HG03439 (cell line): ENCODE data around the gene SRGAP3.

Source experiments
- ATAC-seq: cut with Tn5 transposase; IDR thresholded peaks from one replicate; pipeline ENCODE4 v1.9.1; 2021; ENCODE audit warnings: mild to moderate bottlenecking, moderate library complexity; ENCODE audit not compliant: unreplicated experiment

Gene SRGAP3

DNA sequence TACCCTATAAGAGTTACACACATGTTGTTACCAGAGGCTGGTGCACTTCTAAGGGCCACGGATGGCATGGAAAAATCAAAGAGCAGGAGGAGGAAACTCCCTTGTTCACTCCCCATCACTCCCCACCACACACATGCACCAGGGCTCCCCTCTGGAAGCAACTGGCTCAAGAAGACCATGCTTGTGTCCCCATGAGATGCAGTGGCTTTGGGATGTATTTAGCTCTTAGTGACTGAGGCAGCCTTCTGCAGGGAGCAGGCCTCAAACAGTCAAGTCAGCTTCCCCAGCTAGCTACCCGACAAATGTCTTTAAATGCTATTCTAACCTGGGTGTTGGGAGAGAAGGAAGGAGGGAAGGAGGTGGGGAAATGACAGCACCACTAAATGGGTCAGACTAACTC, 253.2 kb downstream of the SRGAP3 start:
- ATAC-seq = no peak

DNA sequence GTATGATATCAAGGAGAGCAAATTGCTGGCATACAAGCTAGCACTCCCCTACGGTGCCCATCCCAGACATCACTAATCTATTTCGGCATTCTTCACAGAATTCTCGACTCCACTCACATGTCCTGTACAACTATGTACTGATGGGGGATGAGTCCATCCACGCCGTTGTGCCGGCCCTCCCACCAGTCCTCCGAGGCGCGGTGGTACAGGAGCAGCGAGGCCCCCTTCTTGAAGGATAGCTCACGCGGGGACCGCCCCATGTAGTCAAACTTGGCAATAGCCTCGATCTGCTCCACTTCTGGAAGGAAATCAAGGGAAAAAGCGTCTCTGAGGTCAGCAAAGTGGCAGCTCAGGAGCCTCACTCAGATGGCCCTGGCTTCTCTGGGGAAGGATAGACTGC, 255.2 kb downstream of the SRGAP3 start:
- no peak for ATAC-seq

DNA sequence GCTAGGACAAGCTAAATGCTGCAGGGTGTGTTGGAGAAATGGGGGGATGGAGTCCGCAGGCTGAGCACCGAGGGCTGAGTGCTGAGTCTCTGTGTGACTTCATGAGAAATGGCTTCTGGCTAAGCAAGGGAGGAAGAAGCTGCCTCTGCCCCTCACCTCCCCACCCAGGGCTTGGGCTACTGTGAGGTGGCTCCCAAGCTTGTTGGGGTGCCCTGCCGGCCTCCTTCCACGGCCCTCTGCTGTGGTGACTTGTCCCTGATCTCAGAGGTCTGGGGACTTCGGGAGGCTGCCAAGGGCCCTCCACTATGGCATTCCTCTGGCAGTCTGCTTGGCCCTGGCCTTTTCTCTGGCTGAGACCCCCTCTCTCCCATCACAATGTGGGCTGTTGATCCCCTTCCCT, 256.1 kb downstream of the SRGAP3 start:
- no peak for ATAC-seq

DNA sequence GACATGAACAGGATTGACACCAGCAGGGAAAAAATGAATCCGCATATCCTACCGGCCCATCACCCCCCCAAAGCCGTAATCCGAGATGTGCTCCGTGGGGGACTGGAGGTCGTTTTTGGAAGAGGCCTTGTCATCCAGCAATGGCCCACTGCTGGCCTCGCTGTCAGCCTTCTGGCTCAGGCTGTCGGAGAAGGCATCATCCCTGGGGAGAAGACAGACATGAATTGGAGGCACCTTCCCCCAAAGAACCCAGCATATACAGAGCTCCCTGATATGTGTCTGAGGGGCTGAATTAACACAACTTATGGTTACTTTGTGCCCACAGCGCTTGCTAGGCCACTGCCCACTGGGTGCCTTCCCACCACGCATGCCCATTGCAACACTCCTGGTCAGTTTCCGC, 256.6 kb downstream of the SRGAP3 start:
- ATAC-seq = no peak

DNA sequence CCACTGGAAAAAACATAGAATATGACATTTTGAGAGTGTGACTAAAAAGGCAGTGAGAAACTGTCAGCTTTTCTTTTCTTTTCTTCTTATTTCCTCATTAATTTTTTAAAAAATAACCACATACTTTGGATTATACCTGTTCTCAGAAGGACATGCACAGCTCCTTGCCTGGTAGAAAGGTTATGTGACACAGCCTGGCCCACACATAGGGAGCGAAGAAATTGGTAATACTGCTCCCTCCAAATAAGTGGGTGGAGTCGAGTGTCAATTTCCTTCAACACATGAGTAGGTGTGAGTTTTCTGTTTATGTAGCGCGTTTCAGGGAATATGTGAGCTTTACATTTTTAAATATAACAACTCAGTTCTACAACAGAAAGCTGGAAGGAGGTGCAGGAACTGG, 257.2 kb downstream of the SRGAP3 start:
- ATAC-seq = no peak

DNA sequence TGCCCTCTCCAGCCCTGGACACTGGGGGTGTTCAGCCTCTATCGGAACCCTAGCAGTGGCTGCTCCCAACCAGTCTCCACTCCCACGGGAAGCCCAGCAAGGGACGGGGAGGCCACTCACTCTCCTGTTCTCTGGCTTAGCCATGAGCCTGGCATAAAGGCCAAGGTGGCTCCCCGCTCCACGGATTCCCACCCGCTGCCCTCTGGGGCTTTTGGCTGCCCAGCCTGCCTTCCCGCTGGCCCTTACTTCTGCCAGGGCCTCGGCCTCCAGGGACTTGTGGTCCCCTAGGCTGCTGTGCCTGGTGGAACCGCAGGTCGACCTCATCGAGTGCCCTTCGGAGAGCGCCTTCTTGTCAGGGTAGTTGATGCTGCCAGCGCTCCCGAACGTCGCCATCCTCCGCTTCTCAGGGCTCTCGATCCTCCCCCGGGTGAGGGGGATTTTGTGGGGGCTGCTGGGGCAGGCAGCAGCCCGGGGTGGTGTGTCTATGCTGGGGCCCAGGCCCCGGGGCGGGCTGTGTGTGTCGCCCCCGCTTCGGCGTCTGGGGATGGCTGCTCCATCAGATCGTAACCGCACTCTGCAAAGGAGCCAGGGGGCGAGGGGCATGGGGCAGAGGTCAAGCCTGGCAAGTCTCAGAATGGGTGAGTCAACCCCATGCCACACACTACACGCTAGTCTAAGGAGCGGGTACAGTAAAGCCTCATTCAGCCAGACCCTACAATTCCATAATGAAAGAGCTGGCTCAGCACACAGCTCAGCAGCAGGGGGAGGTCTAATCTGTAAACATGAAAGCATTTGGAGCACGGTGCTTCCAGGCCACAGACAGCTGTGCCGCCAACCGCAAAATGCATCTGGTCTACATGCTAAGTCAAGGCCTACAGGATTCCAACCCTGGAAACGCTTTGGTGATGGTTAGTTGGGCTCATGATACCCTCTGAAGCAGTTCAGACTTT, 258.9 kb downstream of the SRGAP3 start:
- ATAC-seq = no peak

DNA sequence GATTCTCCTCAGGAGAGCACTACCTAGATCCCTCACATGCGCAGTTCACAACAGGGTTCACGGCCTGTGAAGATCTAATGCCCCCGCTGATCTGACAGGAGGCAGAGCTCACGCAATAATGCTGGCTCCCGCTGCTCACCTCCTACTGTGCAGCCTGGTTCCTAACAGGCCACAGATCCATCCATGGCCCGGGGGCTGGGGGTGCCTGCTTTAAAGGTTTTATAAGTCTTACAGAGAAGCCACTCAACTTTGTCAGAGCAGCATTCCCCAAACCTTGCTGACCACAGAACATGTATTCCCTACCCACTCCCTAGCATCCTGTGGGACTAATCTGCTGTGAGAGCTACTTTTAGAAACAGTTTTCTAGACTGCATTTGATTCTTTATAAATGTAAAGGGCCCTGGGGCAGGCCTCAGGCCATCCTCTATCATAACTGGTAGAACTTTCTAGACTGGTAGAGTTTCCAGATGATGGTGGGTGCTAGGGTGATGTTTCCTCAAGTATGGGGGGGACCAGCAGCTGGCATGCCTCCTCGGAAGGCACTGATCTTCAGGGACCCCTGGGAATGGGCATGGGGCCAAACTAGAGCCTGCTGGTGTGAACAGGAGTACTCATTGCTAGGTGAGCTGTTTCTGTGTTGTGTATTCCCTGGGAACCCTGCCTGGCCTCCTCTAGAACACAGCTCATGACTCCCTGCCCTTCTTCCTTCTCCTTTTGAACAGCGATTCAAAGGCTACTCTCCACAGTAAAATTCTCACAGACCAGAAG, 260.5 kb downstream of the SRGAP3 start:
- no peak for ATAC-seq

DNA sequence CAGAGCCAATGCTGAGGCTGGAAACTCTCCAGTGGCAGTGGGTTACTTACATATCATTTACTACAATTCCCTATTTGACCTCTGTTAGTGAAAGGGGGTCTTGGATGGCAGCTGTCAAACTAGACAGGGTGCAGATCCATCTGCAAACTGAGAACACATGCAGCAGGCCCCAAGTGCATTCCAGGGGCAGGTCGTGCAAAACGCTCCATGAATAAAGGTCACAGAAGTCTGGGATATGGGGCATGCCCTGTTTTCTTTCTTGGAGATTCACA, 261.1 kb downstream of the SRGAP3 start:
- ATAC-seq = no peak

DNA sequence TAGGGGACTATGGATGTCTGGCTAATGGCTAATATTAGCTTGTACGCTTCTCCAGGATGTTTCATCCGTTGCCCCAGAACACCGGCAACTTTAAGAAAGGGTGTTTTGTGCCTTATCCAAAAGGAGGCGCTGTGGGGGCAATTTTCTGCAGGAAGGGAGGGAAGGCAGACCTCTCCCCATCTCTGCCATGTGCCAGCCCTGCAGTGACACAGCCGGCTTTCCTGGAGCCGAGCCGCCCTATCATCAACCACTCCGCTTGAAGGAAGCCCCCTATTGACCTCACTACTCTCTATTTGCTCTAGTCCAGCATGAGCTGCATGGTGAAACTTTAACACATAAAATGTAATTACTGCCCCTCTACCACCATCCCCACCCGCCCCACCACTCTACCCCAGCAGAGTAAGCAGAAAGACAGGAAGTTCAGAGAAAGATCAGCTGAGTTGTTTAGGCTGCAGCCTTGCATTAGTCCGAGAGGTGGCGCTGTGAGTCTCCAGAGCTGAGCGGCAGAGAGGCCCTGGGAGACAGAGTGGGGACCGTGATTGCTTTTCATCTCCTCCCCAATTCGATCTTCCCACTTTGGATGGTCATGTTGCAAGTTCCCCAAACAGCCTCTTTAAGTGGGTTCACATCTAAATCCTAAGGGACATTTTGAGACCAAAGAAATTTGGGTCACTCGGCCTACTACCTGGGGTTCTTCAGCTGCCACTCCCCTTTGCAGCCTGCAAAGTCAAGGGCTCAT, 261.6 kb downstream of the SRGAP3 start:
- ATAC-seq = no peak

DNA sequence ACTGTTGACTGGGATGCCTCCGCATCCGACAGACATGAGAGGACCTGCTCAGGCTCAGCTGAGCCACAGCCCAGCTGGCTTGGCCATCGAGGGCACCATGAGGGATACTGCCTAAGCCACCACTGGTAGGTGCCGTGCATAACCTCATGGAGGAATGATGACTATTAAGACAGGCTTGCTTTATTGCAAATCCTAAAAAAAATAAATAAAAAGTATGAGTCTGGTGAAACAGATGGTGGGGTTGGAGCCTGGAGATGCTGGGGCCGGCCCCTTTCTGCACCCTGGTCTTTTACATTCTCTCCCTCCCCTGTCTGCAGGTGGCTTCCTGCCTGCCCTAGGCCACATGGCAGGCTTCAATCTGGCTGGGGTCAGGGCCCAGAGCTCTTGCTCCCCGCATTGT, 262.2 kb downstream of the SRGAP3 start:
- ATAC-seq = no peak

DNA sequence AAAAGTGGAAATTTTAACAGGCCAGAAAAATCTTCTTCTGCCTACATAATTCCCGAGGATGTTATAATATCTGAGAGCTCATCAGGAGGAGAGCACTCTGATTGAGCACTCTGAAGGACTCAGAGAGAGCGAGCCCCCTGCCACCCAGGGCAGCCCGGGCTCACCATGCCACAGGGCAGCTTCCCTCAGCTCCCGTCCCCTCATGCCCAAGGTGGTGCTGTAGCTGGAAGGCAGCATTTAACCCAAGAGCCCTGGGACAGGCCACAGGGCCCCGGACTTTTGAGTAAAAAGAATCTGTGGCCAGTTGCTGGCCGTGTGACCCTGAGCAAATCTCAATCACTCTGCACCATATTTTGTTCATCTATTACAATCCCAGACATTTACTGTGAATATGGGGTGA, 262.7 kb downstream of the SRGAP3 start:
- no peak for ATAC-seq

DNA sequence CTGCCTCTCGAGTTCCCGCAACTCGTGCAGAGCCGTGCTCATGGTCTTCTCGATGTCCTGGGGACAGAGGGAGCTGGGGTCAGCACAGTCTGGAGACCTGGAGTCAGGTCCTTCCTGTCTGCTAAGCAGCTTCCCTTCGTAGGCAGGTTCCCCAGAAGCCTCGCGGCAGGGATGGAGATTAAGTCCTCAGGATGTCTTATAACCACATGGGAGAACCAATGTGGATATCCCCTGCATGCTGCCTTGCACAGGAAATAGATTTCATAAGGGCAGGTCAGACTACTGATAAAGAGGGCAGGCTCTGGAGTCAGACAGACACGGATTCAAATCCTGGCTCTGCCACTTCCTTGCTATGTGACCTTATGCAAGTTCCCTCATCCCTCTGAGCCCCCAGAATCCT, 263.6 kb downstream of the SRGAP3 start:
- ATAC-seq = no peak

DNA sequence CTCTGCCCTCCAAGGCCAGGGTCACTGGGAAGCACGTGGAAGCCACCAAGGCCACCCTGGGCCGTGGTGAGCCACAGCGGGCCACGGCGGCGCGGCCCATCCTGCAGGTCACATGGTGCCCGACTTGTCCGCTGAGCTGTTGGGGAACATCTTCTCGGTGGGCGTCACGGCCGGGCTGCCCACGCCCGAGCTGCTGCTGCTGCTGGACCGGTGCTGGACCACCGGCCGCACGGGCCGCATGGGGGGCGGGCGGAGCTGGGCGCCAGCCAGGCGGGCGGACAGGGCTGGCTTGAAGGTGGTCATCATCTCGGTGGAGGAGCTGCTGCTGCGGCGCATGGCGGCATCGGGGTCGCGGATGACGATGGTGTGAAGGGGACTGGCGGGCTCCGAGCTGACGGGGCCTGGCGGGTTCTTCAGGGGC, 264.0 kb downstream of the SRGAP3 start:
- ATAC-seq = no peak

DNA sequence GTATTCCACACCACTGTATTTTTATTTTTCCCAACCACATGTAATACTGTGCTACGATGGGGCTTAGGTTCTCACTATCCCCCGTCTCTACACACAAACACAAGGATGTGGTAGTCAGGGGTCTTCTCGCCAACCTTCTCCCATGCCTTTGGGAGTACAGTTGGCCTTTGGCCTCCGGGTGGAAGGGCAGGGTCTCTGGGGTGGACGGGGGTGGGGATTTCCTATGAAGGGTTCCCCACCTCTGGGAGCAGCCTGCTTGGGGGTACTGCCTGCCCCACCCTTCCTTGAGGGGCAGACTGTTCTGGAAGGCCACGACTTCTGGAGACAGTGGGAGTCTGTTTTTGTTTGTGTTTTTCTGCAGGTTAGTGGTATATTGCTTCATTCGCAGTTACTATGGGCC, 264.9 kb downstream of the SRGAP3 start:
- no peak for ATAC-seq

DNA sequence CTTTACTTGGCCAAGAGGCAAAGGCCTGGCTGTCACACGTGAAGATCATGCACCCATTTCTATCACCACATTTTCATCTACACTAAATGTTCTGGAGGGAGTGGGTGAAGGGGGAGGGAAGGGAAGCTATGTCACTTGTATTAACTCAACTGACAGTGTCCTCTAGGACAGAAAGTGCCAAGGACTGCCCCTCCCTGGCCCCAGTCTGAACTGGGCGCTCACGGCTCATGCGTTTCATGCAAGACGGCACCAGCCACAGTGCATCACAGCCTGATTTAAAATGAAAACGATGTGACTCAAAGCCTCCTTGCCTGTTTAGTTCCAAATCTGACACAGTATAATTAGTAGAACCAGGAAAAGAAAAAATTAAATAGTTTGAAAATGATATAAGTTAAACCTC, 265.4 kb downstream of the SRGAP3 start:
- no peak for ATAC-seq

DNA sequence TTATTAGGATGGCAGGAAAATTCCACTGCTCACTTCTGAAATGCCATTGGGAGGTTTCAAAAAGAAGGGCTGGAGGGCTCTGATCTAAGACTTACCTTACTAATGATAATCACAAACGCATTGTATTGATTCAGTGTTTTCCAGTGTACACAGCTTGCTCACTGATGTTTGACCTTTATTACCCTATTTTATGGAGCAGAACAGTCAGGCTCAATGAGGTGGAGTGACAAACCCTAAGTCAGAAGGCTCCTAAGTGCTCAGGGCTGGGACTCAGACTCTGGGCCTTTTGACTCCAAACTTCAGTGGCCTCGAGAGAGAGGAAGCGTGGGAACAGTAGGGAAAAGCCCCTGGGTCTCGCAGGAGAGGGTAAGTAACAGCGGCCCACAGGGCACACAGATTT, 265.9 kb downstream of the SRGAP3 start:
- ATAC-seq = no peak

DNA sequence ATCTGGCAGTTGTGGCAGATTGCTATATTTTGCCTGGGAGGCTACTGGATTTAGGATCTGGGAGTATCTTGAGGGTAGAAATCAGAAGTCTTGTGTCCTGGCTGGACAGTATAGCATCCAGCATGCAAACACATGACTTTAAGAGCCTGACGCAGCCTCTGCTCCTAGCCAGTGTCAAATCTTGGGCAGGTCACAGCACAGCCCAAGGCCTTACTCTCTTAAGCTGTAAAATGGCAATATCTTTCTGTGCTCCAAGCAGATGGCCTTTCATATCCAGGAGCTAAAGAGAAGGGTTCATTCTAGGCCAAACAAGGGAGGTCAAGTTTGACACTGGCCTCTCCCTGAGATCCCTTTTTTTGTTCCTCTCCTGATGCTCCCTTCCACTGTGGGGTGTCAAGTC, 266.4 kb downstream of the SRGAP3 start:
- no peak for ATAC-seq

DNA sequence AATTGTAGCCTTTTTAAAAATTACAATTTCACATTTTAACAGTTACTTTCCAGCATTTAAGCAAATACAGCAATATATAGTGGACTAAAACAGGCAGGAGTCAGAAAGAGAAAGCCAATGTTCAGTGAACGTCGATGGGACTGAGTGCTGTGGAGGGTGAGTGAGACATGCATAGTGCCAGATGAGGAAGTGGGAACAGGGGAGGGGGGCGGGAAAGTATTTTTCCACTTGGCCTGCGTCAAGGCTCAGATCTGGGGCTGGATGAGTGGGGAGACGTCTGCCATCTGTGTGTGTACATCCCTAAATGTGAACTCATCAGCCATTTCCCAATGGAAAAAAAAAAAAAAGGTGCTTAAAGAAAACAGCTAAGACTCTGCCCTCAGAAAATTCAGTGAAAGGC, 266.9 kb downstream of the SRGAP3 start:
- no peak for ATAC-seq

DNA sequence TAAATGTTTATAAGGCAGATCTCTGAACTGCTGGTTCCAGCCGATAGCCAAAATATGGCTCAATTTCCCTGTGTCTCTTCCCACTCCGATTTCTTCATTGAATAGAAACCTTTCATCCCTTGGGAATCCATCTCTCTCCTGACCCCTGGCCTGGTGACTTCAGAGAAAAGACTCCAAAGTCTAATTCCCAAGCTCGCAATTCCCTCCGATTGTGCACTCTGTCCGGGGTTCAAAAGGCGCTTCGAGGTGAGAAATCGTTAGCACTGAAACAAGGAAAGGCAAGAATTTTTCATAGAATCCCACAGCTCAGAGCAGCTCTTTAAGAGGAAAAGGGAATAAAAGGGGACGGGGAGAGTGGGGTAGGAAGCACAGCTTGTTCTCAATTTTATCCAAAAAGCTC, 267.7 kb downstream of the SRGAP3 start:
- no peak for ATAC-seq

DNA sequence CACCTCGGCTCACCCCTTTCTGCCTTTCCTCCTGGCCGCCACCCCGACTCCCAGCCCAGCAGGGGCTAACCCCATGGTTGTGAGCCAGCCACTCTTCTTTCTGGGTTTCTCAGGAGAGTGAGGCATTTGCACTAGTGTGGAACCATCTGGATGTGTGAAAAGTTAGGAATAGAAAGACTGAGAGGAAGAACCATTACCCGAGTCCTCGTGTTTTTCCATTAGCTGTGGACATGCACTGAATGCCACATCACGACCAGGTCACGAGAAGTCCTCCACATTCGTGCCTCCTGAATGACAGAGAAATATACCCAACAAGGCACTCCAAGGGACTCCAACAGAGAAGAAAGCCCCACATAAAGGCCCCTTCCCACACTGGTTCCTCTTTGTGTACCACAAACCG, 268.1 kb downstream of the SRGAP3 start:
- ATAC-seq = no peak

DNA sequence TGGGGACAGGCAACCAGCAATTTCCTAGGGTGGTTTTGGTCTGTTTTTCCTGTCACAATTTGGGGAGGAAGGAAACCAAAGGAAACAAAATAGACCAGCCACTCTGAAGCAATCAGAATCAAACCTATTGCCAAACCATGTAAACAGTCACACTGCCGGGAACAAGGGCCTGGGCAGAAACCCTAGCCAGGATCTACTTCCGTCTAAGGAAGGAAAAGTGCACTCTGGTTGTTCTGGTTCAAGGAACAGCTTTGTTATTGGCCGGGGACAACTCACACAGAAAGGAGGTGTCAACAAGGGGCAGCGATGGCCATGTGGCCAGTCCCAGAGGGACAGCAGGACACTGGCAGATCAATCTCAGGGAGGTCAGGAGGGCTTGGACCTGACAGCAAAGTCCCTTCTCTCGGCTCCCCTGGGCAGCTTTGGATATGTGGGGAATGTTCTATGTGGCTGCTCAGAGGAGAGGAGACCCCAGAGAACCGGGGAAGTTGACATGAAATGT, 268.6 kb downstream of the SRGAP3 start:
- ATAC-seq = no peak

DNA sequence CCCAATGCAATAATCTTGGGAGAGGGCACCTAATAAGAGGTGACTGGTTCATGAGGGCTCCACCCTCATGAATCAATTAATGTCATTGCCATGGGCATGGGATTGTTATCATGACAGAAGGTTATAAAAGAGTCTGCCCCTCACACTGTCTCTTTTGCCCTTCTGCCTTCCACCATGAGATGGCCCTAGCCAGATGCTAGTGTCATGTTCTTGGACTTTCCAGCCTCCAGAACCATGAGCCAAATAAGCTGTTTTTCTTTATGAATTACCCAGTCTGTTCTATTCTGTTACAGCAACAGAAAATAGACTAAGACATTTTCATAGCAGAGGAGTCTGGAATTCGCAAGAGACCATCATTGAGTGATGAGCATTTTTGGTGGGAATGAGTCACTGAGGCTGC, 270.2 kb downstream of the SRGAP3 start:
- no peak for ATAC-seq
